HG03457 (cell line): ENCODE measurements around the gene MRRF.
"Not testable (repeated sequence)": the region's sequence is repeated elsewhere in the genome, so short reads cannot be mapped to it uniquely, and the experiment has no call there.

ENCODE experiments used
- ATAC-seq: cut with Tn5 transposase; IDR thresholded peaks from one replicate; pipeline ENCODE4 v1.9.1; 2021; ENCODE audit warnings: moderate number of reproducible peaks; ENCODE audit not compliant: unreplicated experiment

Gene MRRF

DNA sequence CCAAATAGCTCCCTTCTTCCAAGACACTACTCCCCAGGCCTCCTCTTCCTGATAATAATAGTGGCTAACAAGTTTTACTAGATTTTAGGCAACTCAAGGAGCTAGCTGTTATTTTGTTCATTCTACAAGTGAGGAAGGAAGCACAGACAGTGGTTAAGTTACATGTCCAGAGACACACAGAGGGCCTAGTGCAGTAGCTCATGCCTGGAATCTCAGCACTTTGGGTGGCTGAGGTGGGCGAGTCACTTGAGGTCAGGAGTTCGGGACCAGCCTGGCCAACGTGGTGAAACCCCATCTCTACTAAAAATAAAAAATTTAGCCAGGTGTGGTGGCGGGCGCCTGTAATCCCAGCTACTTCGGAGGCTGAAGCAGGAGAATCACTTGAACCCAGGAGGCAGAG, 65.8 kb downstream of the MRRF start:
- ATAC-seq: not testable (repeated sequence)

DNA sequence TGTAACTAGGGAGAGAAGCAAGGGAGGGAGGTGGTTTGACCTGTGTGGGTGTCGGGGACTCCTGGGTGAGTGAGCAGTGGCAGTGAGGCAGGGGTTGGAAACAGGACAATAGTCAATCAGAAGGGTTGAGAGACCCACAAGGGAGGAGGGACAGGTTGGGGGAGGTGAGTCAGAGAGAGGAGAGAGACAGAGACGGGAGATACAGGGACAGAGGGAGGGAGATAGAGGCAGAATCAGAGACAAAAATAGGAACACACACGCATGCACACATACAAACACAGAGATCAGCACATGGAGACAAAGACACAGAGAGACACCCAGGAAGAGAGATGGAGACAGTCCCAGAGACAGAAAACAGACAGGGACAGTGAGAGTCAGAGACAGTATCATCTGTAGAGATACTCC, 66.8 kb downstream of the MRRF start:
- no peak for ATAC-seq

DNA sequence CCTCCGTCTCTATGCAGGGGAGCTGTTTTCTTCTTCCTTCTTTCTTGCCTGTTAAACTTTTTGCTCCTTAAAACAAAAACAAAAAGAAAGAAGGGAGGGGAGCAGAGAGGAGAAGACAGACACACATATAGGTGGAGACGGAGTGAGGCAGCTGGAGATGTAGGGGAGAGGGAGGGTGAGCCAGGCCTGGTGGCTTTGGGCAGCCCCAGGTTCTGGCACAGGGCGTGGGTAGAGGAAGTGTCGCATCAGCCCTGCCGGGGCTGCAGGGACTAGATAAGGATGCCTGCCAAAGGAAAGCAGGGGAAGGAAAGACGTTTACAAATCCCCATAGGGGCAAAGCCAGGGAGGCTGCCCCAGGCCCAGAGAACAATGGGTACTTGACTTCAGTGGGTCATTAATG, 67.4 kb downstream of the MRRF start:
- no peak for ATAC-seq

- ATAC-seq: no peak
Measured at GRCh38 chr9:122332644-122333043, 68.0 kb downstream of the MRRF start.

GRCh38 chr9:122333169-122333808, 68.6 kb downstream of the MRRF start:
- no peak for ATAC-seq

GRCh38 chr9:122334916-122335315, 70.2 kb downstream of the MRRF start:
- ATAC-seq: no peak

- no peak for ATAC-seq
Measured at GRCh38 chr9:122336189-122336588, 71.5 kb downstream of the MRRF start.

GRCh38 chr9:122336866-122337555, 72.3 kb downstream of the MRRF start:
- ATAC-seq: no peak

DNA sequence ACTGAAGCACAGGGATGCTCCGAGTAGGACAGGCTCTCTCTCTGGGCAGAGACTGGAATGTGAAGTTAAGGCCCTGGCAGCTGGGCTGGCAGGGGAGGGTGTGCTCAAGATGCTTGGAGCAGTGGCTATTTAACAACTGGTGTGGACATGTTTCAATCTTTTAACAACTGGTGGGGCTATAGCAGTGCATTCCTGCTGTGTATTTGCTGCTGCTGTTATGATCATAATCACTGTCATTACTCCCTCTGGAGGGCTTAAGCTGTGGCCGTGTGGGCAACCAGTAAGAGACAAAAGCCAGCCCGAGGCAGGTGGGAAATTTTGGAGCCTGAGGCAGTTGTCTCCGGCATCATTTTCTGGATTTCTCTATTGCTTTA, 72.9 kb downstream of the MRRF start:
- no peak for ATAC-seq

DNA sequence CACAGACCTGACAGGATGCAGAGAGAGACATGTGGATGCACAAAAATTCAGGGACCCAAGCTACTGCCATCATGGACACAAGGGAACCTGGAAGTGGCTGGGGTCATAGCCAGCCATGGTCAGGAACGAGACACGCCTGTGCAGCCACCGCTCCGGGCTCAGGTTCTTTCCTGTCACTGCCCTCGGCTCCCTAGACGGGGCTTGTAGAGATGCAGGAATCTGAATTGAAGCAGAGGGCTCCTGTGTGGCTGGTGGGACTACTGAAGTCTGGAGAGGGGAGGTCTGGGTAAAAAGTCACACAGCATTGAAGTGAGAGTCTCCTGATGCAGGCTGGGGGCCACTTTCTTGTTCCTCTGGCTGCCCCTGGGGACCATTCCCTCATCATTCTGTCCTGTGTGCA, 73.9 kb downstream of the MRRF start:
- no peak for ATAC-seq

- ATAC-seq: no peak
Measured at GRCh38 chr9:122338994-122339393, 74.3 kb downstream of the MRRF start.

DNA sequence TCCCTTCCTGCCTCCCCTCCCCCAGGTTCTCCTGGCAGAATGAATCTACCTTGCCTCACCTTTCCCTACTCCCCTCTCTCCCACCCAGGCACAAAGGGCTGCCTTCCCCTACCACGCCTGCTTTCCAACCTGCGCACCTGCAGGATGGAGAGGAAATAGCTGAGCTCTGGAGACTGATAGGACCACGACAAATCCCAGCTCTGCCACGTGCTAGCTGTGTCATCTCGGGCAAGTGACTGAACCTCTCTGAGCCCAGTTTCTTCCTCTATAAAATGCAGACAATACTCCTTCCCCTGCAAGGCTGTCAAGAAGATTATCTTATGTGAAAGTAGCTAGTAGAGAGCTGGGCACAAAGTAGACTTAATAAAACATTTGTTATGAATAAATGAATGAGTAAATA, 74.9 kb downstream of the MRRF start:
- ATAC-seq: no peak

DNA sequence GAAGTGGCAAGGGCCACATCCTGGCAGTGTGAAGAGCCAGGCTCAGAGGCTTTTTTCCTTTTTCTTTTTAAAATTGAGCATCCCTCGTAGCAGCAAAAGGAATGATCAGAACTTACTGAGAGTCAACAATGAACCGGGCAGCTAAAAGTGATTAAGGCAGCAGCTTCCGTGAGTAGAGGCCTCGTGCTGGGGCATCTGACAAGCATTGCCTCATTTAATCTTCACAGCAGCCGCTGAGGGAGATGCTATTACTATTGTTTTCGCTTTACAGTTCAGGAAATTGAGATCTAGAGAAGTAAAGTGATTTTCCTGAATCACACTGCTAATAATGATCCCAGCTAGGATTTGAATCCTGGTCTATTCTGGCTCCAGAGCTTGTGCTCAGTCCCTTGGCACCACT, 75.5 kb downstream of the MRRF start:
- no peak for ATAC-seq

DNA sequence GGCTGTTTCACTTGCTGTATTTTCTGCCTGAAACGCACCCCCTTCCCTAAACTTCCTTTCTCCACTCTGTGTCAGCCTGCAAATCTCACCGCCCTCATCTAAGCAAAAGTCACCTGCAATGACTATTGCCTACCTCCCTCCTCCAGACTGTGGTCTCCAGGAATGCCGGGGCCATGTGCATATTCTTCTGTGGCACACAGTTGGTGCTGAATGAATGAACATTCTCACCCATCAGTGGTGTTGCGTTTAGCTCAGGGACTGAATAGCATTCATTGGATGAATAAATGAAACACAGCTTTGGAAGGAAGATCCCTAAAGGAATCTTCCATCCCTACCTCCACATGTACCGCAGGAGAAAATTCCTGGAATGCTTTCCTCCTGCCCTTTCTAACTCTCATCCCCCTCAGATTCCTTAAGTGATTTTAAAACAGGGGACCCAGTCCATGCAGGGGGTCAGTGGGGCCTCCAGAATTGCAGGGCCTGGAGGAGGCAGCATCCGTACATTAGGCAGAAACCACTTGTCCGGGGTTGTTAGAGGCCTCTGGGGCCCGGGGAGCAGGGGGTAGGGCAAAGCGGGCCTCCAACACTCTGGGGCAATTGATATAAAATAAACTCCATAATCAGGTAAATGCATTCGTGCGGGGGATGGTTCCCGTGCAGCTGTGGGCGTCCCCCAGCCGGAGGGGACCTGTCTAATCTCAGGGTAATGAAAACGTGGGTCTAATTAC, 77.8 kb downstream of the MRRF start:
- ATAC-seq: no peak

- no peak for ATAC-seq
Measured at GRCh38 chr9:122346478-122347347, 82.0 kb downstream of the MRRF start.

- ATAC-seq: no peak
Measured at GRCh38 chr9:122347348-122348287, 82.9 kb downstream of the MRRF start.

DNA sequence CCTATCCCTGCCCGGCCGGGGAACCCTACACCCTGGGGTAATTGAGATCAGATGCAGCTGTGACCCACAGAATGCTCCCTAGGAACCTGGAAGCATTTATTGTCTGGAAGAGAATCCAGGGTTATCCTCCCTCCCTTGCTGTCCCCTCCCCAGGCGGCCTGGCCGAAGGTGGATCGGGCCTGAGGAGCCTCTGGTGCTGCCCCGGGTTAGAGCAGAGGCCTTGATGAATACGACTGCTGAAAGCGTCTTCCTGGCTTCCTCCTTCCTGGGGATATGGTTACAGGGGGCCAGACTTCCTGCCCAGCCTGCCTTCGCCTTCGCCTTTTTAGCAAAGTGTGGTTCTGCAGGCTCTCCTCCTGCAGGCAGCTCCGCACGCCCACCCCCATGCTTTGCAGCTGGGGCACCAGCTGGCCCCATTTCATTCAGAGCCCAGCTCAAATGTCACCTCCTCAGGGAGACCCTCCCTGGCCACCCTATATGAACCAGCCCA, 83.7 kb downstream of the MRRF start:
- ATAC-seq: no peak

DNA sequence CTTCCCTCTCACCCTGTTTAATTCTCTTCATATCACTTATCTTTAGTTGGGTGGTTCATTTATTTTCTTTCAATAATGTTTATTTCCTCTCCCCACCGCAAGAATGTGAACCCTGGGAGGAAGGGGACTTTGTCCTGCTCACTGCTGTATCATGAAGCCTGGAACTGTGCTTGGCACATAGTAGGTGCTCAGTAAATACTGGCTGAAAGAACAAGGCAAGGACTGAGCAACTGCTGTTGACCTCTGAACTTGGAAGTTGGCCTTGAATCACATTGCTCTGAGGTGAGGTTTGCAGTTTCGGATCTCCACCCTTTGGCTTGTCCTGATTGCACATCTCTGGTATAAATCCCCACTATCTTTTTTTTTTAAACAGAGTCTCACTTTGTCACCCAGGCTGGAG, 84.1 kb downstream of the MRRF start:
- no peak for ATAC-seq

GRCh38 chr9:122349201-122349600, 84.5 kb downstream of the MRRF start:
- no peak for ATAC-seq
